Cardiac muscle cell (in vitro differentiated cells and primary cell): ENCODE measurements around the gene TBXAS1. TPM values are rescaled to one million over a fixed set of nuclear protein-coding genes. Genes with fewer than 3 reads are reported as not detected.

ENCODE experiments used
- DNase-seq, 2 donors: peaks; one replicate each; pipeline versions ENCODE4 v3.0.0 to v3.0.0-alpha.2; 2010 to 2017; ENCODE audit warnings: low read depth in 1 of 2, low spot score in 1 of 2
- H3K27ac ChIP-seq: fragments of 200-600 bp; sonication (generic); 2 replicates; pipeline ENCODE4 v1.5.1; 2016
- H3K27me3 ChIP-seq: fragments of 200-600 bp; sonication (generic); 2 replicates; pipeline ENCODE4 v1.6.0; 2016; ENCODE audit warnings: control low read depth
- H3K36me3 ChIP-seq: fragments of 200-600 bp; sonication (generic); 2 replicates; pipeline ENCODE4 v1.5.1; 2016; ENCODE audit warnings: control low read depth
- H3K4me1 ChIP-seq: fragments of 200-600 bp; sonication (generic); 2 replicates; pipeline ENCODE4 v1.8.1; 2017; ENCODE audit warnings: low read depth, mild to moderate bottlenecking, mixed run types
- H3K4me3 ChIP-seq: fragments of 200-600 bp; sonication (generic); 2 replicates; pipeline ENCODE4 v1.5.1; 2016; ENCODE audit warnings: mild to moderate bottlenecking
- H3K9me3 ChIP-seq: fragments of 200-600 bp; sonication (generic); 2 replicates; pipeline ENCODE4 v1.5.1; 2017; ENCODE audit warnings: low read depth, mild to moderate bottlenecking, control low read depth
- CTCF ChIP-seq: IDR thresholded peaks from 2 replicates; pipeline ENCODE4 v1.5.1; 2012; ENCODE audit warnings: low read depth, mild to moderate bottlenecking, low read length
- polyA plus RNA-seq: library from polyadenylated mRNA; unstranded; fragments of >200 nt; fragmentation: Nextera tagmentation; extraction: Ambion mirVana; gene quantifications from 2 replicates; pipeline ENCODE4 v1.2.1, GENCODE V29; 2016
- total RNA-seq: library from RNA; depleted of rRNA; stranded (reverse); fragments of >200 nt; gene quantifications from 2 replicates; pipeline ENCODE4 v1.2.3, GENCODE V29; 2016

The TBXAS1 gene
- total and polyA plus RNA-seq, 2 experiments from 2014 or later = 0.83 to 6.2 TPM

- Histone ChIP-seq H3K4me3 (no peak overlapping the region), H3K4me1 (no peaks in the 10 kb centered on the region), H3K9me3 (no peaks in the 10 kb centered on the region), H3K27me3 (no peaks in the 10 kb centered on the region), H3K27ac (no peak overlapping the region), H3K36me3 (no peaks in the 10 kb centered on the region)
- no peak for DNase-seq
- no peak for TF ChIP-seq CTCF
These were observed 31.5 kb upstream of the TBXAS1 start for GRCh38 chr7:139797607-139798006.

DNA sequence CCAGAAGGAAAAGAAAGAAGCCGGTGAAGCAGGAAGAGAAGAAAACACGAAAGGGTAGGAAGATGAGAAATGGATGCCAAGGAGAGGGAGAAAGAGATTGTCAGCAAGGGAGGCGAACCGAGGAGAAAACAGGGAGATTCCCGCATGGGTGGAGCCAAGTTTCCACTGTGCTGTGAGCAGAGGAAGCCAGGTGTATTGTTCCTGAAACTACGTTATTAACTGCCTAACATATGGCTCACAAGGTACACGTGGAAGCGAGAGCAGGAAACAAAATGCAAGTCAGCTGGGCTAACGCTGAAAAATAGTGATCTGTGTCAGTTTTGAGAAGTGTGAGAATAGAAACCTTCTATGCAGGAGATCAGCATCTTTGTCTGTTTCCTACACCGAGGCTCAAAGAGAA, 30.8 kb upstream of the TBXAS1 start:
- H3K27ac ChIP-seq = no peak overlapping the region
- H3K4me1 ChIP-seq = no peaks in the 10 kb centered on the region
- H3K9me3 ChIP-seq = no peaks in the 10 kb centered on the region
- DNase-seq = no peak
- H3K4me3 ChIP-seq = no peak overlapping the region
- TF ChIP-seq CTCF = no peak
- H3K27me3 ChIP-seq = no peaks in the 10 kb centered on the region
- no peaks in the 10 kb centered on the region for H3K36me3 ChIP-seq

GRCh38 chr7:139798892-139799291, 30.2 kb upstream of the TBXAS1 start:
- Histone ChIP-seq H3K4me3 (no peak overlapping the region), H3K9me3 (no peaks in the 10 kb centered on the region), H3K36me3 (no peaks in the 10 kb centered on the region), H3K4me1 (no peaks in the 10 kb centered on the region), H3K27ac (no peak overlapping the region), H3K27me3 (no peaks in the 10 kb centered on the region)
- DNase-seq = no peak
- no peak for TF ChIP-seq CTCF

GRCh38 chr7:139799586-139799985, 29.5 kb upstream of the TBXAS1 start:
- TF ChIP-seq CTCF = no peak
- no peak for DNase-seq
- Histone ChIP-seq H3K36me3 (no peaks in the 10 kb centered on the region), H3K9me3 (no peaks in the 10 kb centered on the region), H3K27me3 (no peaks in the 10 kb centered on the region), H3K27ac (no peak overlapping the region), H3K4me1 (no peaks in the 10 kb centered on the region), H3K4me3 (no peak overlapping the region)

- Histone ChIP-seq H3K9me3 (no peaks in the 10 kb centered on the region), H3K4me3 (no peak overlapping the region), H3K27me3 (no peaks in the 10 kb centered on the region), H3K36me3 (no peaks in the 10 kb centered on the region), H3K4me1 (no peaks in the 10 kb centered on the region), H3K27ac (no peak overlapping the region)
- DNase-seq = no peak
- TF ChIP-seq CTCF = no peak
These were observed 24.5 kb upstream of the TBXAS1 start for GRCh38 chr7:139804571-139804970.

DNA sequence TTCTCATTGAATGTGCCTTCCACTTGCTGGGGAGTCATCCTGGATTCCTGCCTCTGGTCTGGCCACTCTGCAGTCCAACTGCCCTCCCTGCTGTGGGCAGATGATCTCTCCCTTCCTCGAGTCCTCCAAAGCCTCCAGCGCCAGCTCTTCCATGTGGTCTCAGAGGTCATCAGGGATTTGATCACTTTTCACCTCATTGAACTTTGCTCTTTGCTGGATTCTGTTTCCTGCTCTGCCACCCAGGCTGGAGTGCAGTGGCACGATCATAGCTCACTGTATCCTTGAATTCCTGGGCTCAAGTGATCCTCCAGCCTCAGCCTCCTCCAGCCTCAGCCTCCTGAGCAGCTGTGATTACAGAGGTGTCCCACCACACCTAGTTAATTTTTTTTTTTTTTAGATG, 22.1 kb upstream of the TBXAS1 start:
- H3K9me3 ChIP-seq = no peaks in the 10 kb centered on the region
- no peak for DNase-seq
- no peak overlapping the region for H3K27ac ChIP-seq
- H3K36me3 ChIP-seq = no peaks in the 10 kb centered on the region
- H3K4me1 ChIP-seq = no peaks in the 10 kb centered on the region
- no peak overlapping the region for H3K4me3 ChIP-seq
- no peak for TF ChIP-seq CTCF
- H3K27me3 ChIP-seq = no peaks in the 10 kb centered on the region
